ENCODE measurements around the gene MYBPH. TPM values are rescaled to one million over a fixed set of nuclear protein-coding genes. Genes with fewer than 3 reads are reported as not detected.

MYBPH gene
- total RNA-seq, 1 donor from 2014 or later: not detected

- no peak for DNase-seq (ENCODE audit: low spot score in 2 of 2, unreplicated experiment in 2 of 2)
- Mint-ChIP-seq H3K27ac (no peak overlapping the region), H3K9me3 (no peaks in the 10 kb centered on the region), H3K4me1 (peaks cover 11% of the 10 kb centered on the region), H3K27me3 (ENCODE audit: low read depth) (peaks cover 1% of the 10 kb centered on the region), H3K4me3 (no peak overlapping the region), H3K36me3 (no peaks in the 10 kb centered on the region)
- no peak for TF ChIP-seq CTCF (IDR thresholded peaks at IDR 0.05; ENCODE audit: unreplicated experiment)
These were observed 208 bp upstream of the MYBPH start for GRCh38 chr1:203175827-203176241.

GRCh38 chr1:203174324-203174985, 1.2 kb downstream of the MYBPH start:
- no peak for DNase-seq (ENCODE audit: low spot score in 2 of 2, unreplicated experiment in 2 of 2)
- no peak overlapping the region for H3K27ac Mint-ChIP-seq
- H3K36me3 Mint-ChIP-seq: no peaks in the 10 kb centered on the region
- no peak for TF ChIP-seq CTCF (IDR thresholded peaks at IDR 0.05; ENCODE audit: unreplicated experiment)
- no peak overlapping the region for H3K4me3 Mint-ChIP-seq
- no peaks in the 10 kb centered on the region for H3K9me3 Mint-ChIP-seq
- H3K27me3 Mint-ChIP-seq (ENCODE audit: low read depth): peaks cover 1% of the 10 kb centered on the region
- H3K4me1 Mint-ChIP-seq: peaks cover 11% of the 10 kb centered on the region

- no peak overlapping the region for H3K27ac Mint-ChIP-seq
- H3K36me3 Mint-ChIP-seq: no peaks in the 10 kb centered on the region
- peaks cover 1% of the 10 kb centered on the region for H3K27me3 Mint-ChIP-seq (ENCODE audit: low read depth)
- peaks cover 9% of the 10 kb centered on the region for H3K4me1 Mint-ChIP-seq
- no peaks in the 10 kb centered on the region for H3K9me3 Mint-ChIP-seq
- TF ChIP-seq CTCF (IDR thresholded peaks at IDR 0.05; ENCODE audit: unreplicated experiment): no peak
- no peak overlapping the region for H3K4me3 Mint-ChIP-seq
- DNase-seq (ENCODE audit: low spot score in 2 of 2, unreplicated experiment in 2 of 2): no peak
These were observed 2.1 kb downstream of the MYBPH start for GRCh38 chr1:203173566-203173965.

- H3K9me3 Mint-ChIP-seq: no peaks in the 10 kb centered on the region
- no peaks in the 10 kb centered on the region for H3K36me3 Mint-ChIP-seq
- DNase-seq (ENCODE audit: low spot score in 2 of 2, unreplicated experiment in 2 of 2): no peak
- H3K27ac Mint-ChIP-seq: no peak overlapping the region
- peaks cover 1% of the 10 kb centered on the region for H3K27me3 Mint-ChIP-seq (ENCODE audit: low read depth)
- H3K4me3 Mint-ChIP-seq: no peak overlapping the region
- H3K4me1 Mint-ChIP-seq: peaks cover 4% of the 10 kb centered on the region
- TF ChIP-seq CTCF (IDR thresholded peaks at IDR 0.05; ENCODE audit: unreplicated experiment): no peak
These were observed 2.5 kb downstream of the MYBPH start for GRCh38 chr1:203173011-203173555.

GRCh38 chr1:203172184-203173010, 3.2 kb downstream of the MYBPH start:
- peak; percentile 83 for TF ChIP-seq CTCF (IDR thresholded peaks at IDR 0.05; ENCODE audit: unreplicated experiment)
- Mint-ChIP-seq H3K4me3 (no peak overlapping the region), H3K27me3 (ENCODE audit: low read depth) (peaks cover 1% of the 10 kb centered on the region), H3K27ac (no peak overlapping the region), H3K9me3 (no peaks in the 10 kb centered on the region), H3K4me1 (no peaks in the 10 kb centered on the region), H3K36me3 (no peaks in the 10 kb centered on the region)
- DNase-seq (ENCODE audit: low spot score in 2 of 2, unreplicated experiment in 2 of 2): peak; percentile 51 to 70

Measured in mesothelial cell of epicardium (in vitro differentiated cells).